Measurements from ENCODE around the gene LTBP1. TPM values are rescaled to one million over a fixed set of nuclear protein-coding genes. Genes with fewer than 3 reads are reported as not detected.

Gene LTBP1
- total and polyA plus RNA-seq, 2 of the 13 experiments (the other 11 are each of a cell fraction or from before 2014, with no cell fraction given): 0.12 to 0.22 TPM

DNA sequence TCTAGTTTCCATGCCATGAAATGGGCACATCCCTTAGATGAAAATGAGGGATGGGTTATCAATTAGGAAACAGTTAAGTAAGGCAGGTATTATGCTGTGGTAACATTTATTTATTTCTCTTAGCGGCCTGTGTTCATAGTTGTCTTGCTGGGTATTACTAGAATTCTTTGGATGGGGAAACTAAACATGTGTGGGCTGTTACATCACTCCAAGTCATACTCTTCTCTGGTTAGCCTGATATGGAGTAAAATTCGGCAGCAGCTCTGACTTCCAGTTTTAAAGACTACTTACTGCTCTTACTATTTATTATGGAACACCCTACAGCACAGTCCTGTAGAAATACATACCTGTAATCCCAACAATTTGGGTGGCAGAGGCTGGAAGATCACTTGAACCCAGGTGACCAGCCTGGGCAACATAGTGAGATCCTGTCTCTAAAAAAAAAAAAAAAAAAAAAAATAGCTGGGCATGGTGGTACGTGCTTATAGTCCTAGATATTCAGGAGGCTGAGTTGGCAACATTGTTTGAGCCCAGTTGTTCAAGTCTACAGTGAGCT is 496.6 kb downstream of the LTBP1 start (continued):
- TF ChIP-seq ZNF18 (CRISPR knock-in tag; IDR thresholded peaks at IDR 0.05; ENCODE audit: insufficient replicate concordance): no peak

DNA sequence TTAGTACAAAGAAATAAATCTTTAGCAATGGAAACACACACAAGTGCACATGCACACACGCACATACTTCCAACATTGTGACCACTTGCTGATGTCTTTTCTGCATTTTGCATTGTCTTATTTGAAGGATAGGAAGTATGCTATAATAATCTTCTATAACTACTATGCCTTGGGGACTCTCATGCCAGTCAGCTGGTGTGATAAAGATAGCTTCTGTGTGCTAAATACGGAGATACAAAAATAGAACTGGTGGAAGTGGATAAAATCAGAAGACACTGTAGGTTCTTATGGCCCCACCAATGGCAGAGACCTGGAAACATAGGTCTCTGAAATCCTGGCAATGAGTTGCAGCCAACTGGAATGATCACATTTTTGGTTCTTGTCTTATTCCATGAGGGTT is 498.2 kb downstream of the LTBP1 start:
- no peaks in the 10 kb centered on the region for H3K27me3 ChIP-seq (ENCODE audit: control insufficient read depth in 1 of 2, insufficient read depth in 2 of 2, low read length in 2 of 2)
- FAIRE-seq (no peak), ATAC-seq (no peak), DNase-seq (ENCODE audit: low spot score) (no peak)
- in situ Hi-C loops (cut with HindIII; ENCODE audit: extremely low pct_ligation_motif_present, low pct_unique_long_range_greater_than_20kb) (no loop called here), intact Hi-C loops (cut with micrococcal nuclease; ENCODE audit: unreplicated experiment) (loop anchor here (5.0 kb wide), 1 partner anchor 63 kb away; no protein-coding TSS in a partner anchor)
- no TSS peak for BruUV-seq (replicated peaks)
- H3K4me3 ChIP-seq (replicated peaks in 1 of 3; ENCODE audit: insufficient read depth in 1 of 3, low read depth in 2 of 3, low read length in 3 of 3): no peak overlapping the region
- WGBS (ENCODE audit: low lambda C conversion rate): 20% methylated on average over 2 of the region's 2 CpGs
- H3K9ac ChIP-seq (ENCODE audit: insufficient read depth, low read depth, low read length): no peak overlapping the region
- 0 out of 2 replicates have a peak, but pooled peaks cover 6% of the 10 kb centered on the region for H3K4me1 ChIP-seq (ENCODE audit: insufficient read depth, low read length)
- no peaks in the 10 kb centered on the region for H4K20me1 ChIP-seq (ENCODE audit: insufficient read depth, low read length)
- H3K36me3 ChIP-seq (replicated peaks in 1 of 2; ENCODE audit: control insufficient read depth in 1 of 2, insufficient read depth in 2 of 2, low read length in 2 of 2): no peaks in the 10 kb centered on the region
- no peaks in the 10 kb centered on the region for H3K79me2 ChIP-seq (ENCODE audit: insufficient read depth, low read length)
- ChIA-PET CTCF (ENCODE audit: low intra/inter-chr PET ratio, low total read pairs) (no interaction called here), POLR2A (no interaction called here)
- H3K27ac ChIP-seq (ENCODE audit: extremely low read length, insufficient read depth, low read length): no peak overlapping the region
- no peaks in the 10 kb centered on the region for H3K9me3 ChIP-seq (ENCODE audit: low read length)
- no peak overlapping the region for H2AFZ ChIP-seq (ENCODE audit: low read length)
- TF ChIP-seq ZBTB3 (CRISPR knock-in tag; IDR thresholded peaks at IDR 0.05; ENCODE audit: borderline replicate concordance, low read depth) (no peak), ZNF337 (CRISPR knock-in tag; IDR thresholded peaks at IDR 0.05; ENCODE audit: borderline replicate concordance, low read depth) (no peak), NFRKB (IDR thresholded peaks at IDR 0.05) (no peak), ZNF547 (CRISPR knock-in tag; IDR thresholded peaks at IDR 0.05) (no peak), FOXP1 (IDR thresholded peaks at IDR 0.05) (no peak), FOXP1 (CRISPR knock-in tag; IDR thresholded peaks at IDR 0.05) (no peak), FOXK2 (IDR thresholded peaks at IDR 0.05) (no peak), MTA1 (CRISPR knock-in tag; IDR thresholded peaks at IDR 0.05; ENCODE audit: borderline replicate concordance) (no peak), ZNF761 (CRISPR knock-in tag; conservative IDR thresholded peaks at IDR 0.05) (no peak), HOXA9 (CRISPR knock-in tag; IDR thresholded peaks at IDR 0.05; ENCODE audit: borderline replicate concordance) (no peak)
- H3K4me2 ChIP-seq (ENCODE audit: low read depth, low read length): no peak overlapping the region

All from HepG2 (cell line).